Peyer's patch (tissue), 4 donors: Measurements from ENCODE around the gene NDUFS4. TPM values are rescaled to one million over a fixed set of nuclear protein-coding genes. Genes with fewer than 3 reads are reported as not detected.
"Not testable (repeated sequence)": the region's sequence is repeated elsewhere in the genome, so short reads cannot be mapped to it uniquely, and the experiment has no call there.

Experiments
- DNase-seq, 3 donors: peaks; one replicate each; pipeline ENCODE4 v3.0.0-alpha.2; 2017 to 2019
- H3K27ac ChIP-seq, 4 donors: fragments of 200-600 bp; sonication (generic); one replicate each; pipeline ENCODE4 v1.5.1; 2016 to 2019
- H3K27me3 ChIP-seq, 2 donors: fragments of 200-600 bp; sonication (generic); one replicate each; pipeline ENCODE4 v1.5.1; 2019
- H3K36me3 ChIP-seq, 3 donors: fragments of 200-600 bp; sonication (generic); one replicate each; pipeline ENCODE4 v1.5.1; 2016 to 2019
- H3K4me1 ChIP-seq, 4 donors: fragments of 200-600 bp; sonication (generic); one replicate each; pipeline ENCODE4 v1.5.1; 2016 to 2019
- H3K4me3 ChIP-seq, 4 donors: fragments of 200-600 bp; sonication (generic); 1 replicate in 3 of 4; 2 replicates in 1 of 4; pipeline ENCODE4 v1.5.1; 2016 to 2019; ENCODE audit warnings: mild to moderate bottlenecking in 1 of 4
- H3K9me3 ChIP-seq, 4 donors: fragments of 200-600 bp; sonication (generic); one replicate each; pipeline ENCODE4 v1.5.1; 2016 to 2019; ENCODE audit warnings: mild to moderate bottlenecking in 1 of 4
- POLR2A ChIP-seq, 2 donors: fragments of 450-650 bp; IDR thresholded peaks; one replicate each; pipeline ENCODE4 v1.5.1; 2017; ENCODE audit warnings: antibody characterized with exemption in 2 of 2, mild to moderate bottlenecking in 2 of 2, moderate library complexity in 2 of 2
- total RNA-seq, 4 donors: library from RNA; depleted of rRNA; stranded (reverse); fragments of >200 nt; gene quantifications; one replicate each; pipeline ENCODE4 v1.1.0, GENCODE V29; 2016
- TF ChIP-seq, protein P1 (sequence below), 6 experiments: fragments of 450-650 bp in 4 of 6; fragments of 200-600 bp in 2 of 6; sonication (generic) in 1 of 6; IDR thresholded peaks; one replicate each; pipeline ENCODE4 v1.5.1; 2017 to 2019; ENCODE audit warnings: antibody characterized with exemption in 6 of 6, mild to moderate bottlenecking in 3 of 6, moderate library complexity in 1 of 6

Gene NDUFS4
- total RNA-seq, 4 donors from 2014 or later, result 51.3 to 71.4 (median 63.1) TPM

- Histone ChIP-seq H3K9me3 (no peaks in the 10 kb centered on the region), H3K4me1 (no peaks in the 10 kb centered on the region)
- TF ChIP-seq, protein P1, sequence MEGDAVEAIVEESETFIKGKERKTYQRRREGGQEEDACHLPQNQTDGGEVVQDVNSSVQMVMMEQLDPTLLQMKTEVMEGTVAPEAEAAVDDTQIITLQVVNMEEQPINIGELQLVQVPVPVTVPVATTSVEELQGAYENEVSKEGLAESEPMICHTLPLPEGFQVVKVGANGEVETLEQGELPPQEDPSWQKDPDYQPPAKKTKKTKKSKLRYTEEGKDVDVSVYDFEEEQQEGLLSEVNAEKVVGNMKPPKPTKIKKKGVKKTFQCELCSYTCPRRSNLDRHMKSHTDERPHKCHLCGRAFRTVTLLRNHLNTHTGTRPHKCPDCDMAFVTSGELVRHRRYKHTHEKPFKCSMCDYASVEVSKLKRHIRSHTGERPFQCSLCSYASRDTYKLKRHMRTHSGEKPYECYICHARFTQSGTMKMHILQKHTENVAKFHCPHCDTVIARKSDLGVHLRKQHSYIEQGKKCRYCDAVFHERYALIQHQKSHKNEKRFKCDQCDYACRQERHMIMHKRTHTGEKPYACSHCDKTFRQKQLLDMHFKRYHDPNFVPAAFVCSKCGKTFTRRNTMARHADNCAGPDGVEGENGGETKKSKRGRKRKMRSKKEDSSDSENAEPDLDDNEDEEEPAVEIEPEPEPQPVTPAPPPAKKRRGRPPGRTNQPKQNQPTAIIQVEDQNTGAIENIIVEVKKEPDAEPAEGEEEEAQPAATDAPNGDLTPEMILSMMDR (IDR thresholded peaks at IDR 0.05), result no peak
- TF ChIP-seq POLR2A (IDR thresholded peaks at IDR 0.05), result no peak
Measured at GRCh38 chr5:53678981-53679660, 118.7 kb downstream of the NDUFS4 start.

DNA sequence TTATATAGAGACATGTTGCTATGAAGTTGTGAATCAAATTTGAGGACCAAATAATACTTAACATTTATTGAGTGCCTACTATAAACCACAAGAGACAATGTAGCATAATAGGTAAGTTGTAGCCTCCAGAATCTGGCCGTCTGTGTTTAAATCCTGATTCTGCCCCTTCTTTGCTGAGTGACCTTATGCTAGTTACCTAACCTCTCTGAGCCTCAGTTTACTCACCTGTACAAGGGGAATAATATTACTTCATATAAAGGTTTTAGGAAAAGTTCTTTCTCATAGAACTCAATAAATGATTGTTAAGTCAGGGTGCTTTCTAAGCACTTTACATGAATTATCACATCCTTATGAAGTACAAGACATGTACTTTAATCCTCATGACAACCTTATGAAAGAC lies 120.6 kb downstream of the NDUFS4 start:
- Histone ChIP-seq H3K27ac (no peak overlapping the region), H3K9me3 (no peaks in the 10 kb centered on the region), H3K4me3 (no peak overlapping the region), H3K4me1 (no peaks in the 10 kb centered on the region), H3K36me3 (peaks cover 0 to 35% (median 0%) of the 10 kb centered on the region in 3 donors), H3K27me3 (no peaks in the 10 kb centered on the region)
- no peak for DNase-seq
- TF ChIP-seq, protein P1 (IDR thresholded peaks at IDR 0.05), result no peak
- TF ChIP-seq POLR2A (IDR thresholded peaks at IDR 0.05), result no peak

More at GRCh38 chr5:53678981-53679660, 118.7 kb downstream of the NDUFS4 start:
- Histone ChIP-seq H3K4me3 (no peak overlapping the region), H3K27me3 (no peaks in the 10 kb centered on the region), H3K27ac (no peak overlapping the region), H3K36me3 (peaks cover 0 to 23% (median 0%) of the 10 kb centered on the region in 3 donors)
- DNase-seq, result no peak

- no peak for TF ChIP-seq POLR2A (IDR thresholded peaks at IDR 0.05)
- TF ChIP-seq, protein P1 (IDR thresholded peaks at IDR 0.05), result no peak
- H3K36me3 ChIP-seq, result no peaks in the 10 kb centered on the region
- H3K4me1 ChIP-seq, result no peaks in the 10 kb centered on the region
- H3K9me3 ChIP-seq, result peaks cover 0 to 31% (median 0%) of the 10 kb centered on the region in 4 donors
- no peak for DNase-seq
- no peak overlapping the region for H3K4me3 ChIP-seq
- H3K27me3 ChIP-seq, result no peaks in the 10 kb centered on the region
- H3K27ac ChIP-seq, result no peak overlapping the region
Measured at GRCh38 chr5:53691014-53691413, 130.6 kb downstream of the NDUFS4 start.

DNA sequence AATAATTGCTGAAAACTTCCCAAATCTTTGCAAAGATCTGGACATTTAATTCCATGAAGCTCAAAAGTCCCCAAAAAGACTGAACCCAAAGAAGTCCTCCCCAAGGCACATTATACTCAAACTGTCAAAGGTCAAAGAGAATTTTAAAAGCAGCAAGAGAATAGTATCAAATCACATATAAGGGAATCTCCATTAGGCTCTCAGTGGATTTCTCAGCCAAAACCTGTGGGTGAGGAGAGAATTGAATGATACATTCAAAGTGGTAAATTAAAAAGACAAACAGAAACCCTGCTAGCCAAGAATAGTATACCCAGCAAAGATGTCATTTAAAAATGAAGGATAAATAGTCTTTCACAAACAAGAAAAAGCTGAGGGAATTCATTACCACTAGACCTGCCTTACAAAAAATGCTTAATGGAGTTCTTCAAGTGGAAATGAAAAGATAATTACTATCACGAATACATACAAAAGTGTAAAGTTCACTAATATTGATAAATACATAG lies 134.1 kb downstream of the NDUFS4 start:
- Histone ChIP-seq H3K9me3 (peaks cover 0 to 31% (median 0%) of the 10 kb centered on the region in 4 donors), H3K27me3 (no peaks in the 10 kb centered on the region), H3K36me3 (no peaks in the 10 kb centered on the region), H3K4me1 (no peaks in the 10 kb centered on the region), H3K4me3 (no peak overlapping the region), H3K27ac (no peak overlapping the region)
- no peak for TF ChIP-seq POLR2A (IDR thresholded peaks at IDR 0.05)
- TF ChIP-seq, protein P1 (IDR thresholded peaks at IDR 0.05), result no peak
- no peak for DNase-seq

DNA sequence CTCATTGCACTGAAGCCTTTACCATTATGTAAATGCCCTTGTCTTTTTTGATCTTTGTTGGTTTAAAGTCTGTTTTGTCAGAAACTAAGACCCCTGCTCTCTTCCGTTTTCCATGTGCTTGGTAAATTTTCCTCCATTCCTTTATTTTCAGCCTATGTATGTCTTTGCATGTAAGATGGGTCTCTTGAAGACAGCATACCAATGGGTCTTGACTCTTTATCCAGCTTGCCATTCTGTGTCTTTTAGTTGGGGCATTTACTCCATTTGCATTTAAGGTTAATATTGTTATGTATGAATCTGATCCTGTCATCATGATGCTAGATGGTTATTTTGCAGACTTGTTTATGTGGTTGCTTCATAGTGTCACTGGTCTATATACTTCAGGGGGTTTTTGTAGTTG lies 150.0 kb downstream of the NDUFS4 start:
- not testable (repeated sequence) for H3K9me3 ChIP-seq, H3K27ac ChIP-seq, H3K36me3 ChIP-seq, H3K27me3 ChIP-seq, H3K4me3 ChIP-seq, H3K4me1 ChIP-seq, DNase-seq

GRCh38 chr5:53712327-53712726 lies 151.9 kb downstream of the NDUFS4 start:
- no peak overlapping the region for H3K4me3 ChIP-seq
- H3K27ac ChIP-seq, result no peak overlapping the region
- H3K9me3 ChIP-seq, result no peaks in the 10 kb centered on the region
- TF ChIP-seq, protein P1 (IDR thresholded peaks at IDR 0.05), result no peak
- TF ChIP-seq POLR2A (IDR thresholded peaks at IDR 0.05), result no peak
- H3K4me1 ChIP-seq, result no peaks in the 10 kb centered on the region
- DNase-seq, result no peak
- no peaks in the 10 kb centered on the region for H3K27me3 ChIP-seq
- H3K36me3 ChIP-seq, result no peaks in the 10 kb centered on the region
